Activated naive CD4-positive, alpha-beta T cell treated with Interleukin-2 at 50 U/mL for 16 hours (primary cell): ENCODE data around the gene MYRF.
A peak's percentile ranks its signal among the peaks of the same experiment; 100 is the strongest.

ENCODE experiments used
- DNase-seq: peaks from one replicate; pipeline ENCODE4 v3.0.0-alpha.2; 2020

MYRF gene

DNA sequence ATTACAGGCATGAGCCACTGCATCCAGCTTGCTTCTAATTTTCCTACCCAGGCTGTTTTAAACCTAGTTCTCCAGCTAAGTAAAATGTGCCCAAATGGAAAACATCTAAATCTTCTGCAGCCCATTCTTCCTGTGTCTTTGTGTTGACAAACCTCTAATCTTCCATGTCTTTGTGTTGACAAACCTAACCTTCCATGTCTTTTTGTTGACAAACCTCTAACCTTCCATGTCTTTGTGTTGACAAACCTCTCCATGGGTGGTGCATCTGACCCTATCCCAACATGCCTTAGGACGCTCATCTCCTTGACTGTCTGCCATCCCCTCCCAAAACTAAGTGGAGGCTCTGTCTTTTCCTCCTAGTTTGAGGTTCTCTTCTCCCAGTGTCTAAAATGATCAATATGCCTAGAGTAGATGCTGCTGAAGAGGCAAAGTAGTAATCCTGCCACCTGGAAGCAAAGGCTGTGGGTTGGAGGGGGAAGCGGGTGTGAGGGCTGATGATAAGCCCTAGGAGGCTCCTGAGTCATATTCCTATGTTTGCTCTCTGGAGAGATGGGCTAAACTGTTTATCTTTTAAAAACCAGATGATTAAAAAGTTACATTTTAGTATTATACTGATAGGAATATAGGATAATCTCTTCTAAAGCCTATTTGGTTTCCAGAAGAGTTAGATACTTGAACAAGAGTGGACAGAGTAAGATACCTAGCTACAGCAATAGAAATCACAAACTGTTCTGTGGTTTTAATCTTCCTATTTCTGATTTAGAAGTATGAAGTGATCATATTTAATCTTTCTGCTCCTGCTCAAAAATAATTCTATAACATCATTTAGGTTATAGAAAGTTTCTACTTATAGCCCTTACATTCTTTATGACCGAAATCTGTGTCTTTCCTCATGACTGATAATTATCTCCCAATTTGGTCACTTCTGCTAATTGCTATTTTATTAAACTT lies 48.2 kb downstream of the MYRF start:
- no peak for DNase-seq

DNA sequence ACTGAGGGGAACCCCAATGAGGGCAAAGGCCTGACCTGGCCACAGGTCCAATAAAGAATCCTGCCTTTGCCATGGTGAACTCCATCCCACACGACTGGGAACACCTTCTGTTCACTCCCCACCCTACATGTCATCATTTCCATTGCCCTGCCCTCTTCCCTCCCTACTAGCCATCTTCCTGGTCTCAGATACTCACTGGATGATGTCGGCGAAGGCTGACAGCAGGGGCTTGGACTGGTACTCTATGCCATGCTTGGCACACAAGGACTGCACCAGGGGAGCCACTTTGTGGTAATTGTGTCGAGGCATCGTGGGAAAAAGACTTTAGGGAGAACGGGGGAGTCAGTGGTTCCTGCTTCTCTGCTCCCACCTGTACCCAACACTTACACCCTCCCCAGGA lies 50.2 kb downstream of the MYRF start:
- DNase-seq = no peak

DNA sequence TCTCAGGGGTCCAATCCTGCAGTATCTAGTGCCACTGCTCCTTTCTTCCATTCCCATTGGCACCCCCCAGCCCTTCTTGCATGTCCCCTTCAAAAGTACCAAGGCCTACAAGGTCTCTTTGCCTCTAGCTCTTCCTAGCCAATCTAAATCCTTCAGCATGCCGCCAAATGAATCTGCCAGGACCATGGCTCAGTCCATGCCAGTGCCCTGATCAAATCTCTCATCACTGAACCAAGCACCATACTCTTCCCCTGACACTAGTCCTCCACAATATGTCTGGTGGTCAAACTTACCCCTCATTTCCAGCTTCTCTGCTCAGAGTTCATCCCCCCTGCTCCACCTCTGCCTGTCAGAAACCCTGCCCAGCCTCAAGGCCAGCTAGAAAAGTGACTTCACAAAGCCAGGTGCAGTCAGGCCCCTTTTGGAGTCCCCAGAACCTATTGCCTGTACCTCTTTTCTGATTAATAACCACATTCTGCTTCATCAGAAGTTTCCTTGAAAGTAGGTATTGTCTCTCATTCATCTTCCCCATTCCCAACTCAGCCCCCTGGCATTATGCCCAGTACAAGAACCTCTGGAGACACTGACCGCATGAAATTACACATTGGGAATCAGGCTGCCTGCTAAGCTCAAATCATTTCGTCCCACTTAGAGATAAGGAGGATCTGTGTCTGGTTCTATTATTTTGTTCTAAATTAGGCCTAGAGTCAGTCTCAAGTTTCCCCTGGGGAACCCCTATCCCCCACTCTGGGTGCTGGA lies 51.6 kb downstream of the MYRF start:
- DNase-seq = no peak

DNA sequence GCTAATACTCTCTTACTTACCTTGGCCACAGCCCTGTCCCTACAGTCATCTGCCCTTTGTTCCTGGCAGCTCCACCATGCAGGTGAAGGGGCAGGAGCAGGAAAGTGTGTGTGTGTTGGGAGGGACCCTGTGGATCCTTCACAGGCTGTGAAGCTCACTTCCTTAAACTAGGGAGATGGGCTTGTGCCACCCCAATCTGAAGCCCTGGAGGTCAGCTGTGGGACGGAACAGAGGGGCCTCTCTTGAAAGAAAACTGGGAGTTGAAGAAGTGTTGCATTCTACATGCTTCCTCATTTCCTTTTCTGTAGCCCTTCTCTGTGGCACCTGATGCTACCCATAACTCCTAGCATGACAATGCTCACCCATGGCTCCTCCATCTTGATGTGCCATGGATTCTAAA lies 52.7 kb downstream of the MYRF start:
- DNase-seq = no peak

DNA sequence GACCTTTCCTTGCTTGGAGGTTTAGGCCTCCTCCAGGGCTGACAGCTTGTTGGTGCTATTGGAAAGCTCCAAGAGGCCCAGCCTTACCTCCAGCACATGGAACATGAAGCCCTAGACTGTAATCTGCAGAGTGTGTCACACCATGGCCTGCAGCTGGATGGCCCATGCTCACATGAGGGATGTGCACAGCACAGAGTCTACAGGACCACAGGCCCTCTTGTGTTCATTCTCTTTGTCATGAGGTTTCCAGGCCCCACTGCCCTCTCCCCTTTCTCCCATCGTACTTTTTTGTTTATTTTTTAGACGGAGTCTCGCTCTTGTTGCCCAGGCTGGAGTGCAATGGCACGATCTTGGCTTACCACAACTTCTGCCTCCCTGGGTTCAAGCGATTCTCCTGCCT lies 54.3 kb downstream of the MYRF start:
- DNase-seq = no peak

DNA sequence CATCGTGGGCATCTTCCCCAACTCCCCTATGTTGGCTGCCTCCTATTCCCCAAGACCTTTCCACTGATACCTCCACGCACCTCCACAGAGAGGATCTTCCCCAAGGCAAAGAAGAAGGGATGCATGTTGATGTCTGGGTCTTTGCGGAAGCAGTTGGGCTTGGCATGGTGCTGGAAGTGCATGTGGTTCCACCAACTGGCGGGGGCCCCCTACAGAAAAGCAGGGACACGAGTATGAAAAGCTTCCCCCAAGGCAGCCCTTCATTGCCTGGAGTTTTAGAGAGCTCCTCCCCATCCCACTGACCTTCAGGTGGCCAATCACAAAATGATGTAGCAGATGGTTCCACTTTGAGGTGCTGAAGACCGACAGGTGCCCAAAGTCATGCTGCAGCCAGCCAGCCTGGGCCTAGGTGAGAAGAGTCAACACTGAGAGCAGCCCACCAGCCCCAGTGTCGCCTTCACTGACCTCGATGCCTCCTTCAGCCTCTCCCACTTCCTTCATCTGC lies 58.3 kb downstream of the MYRF start:
- no peak for DNase-seq

DNA sequence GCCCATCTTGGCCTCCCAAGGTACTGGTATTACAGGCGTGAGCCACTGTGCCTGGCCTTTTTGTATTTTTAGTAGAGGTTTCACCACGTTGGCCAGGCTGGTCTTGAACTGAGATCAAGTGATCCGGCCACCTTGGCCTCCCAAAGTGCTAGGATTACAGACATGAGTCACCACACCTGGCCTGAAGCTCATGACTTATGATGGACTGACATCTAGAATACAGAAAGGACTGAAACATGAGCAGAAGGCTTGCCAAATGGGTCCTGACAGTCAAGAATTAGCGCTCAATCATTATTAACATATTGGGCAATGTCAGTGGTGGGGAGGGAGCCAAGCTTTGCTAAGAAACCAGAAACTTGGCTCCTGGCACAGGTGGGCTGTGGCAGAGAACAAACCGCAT lies 59.4 kb downstream of the MYRF start:
- no peak for DNase-seq

DNA sequence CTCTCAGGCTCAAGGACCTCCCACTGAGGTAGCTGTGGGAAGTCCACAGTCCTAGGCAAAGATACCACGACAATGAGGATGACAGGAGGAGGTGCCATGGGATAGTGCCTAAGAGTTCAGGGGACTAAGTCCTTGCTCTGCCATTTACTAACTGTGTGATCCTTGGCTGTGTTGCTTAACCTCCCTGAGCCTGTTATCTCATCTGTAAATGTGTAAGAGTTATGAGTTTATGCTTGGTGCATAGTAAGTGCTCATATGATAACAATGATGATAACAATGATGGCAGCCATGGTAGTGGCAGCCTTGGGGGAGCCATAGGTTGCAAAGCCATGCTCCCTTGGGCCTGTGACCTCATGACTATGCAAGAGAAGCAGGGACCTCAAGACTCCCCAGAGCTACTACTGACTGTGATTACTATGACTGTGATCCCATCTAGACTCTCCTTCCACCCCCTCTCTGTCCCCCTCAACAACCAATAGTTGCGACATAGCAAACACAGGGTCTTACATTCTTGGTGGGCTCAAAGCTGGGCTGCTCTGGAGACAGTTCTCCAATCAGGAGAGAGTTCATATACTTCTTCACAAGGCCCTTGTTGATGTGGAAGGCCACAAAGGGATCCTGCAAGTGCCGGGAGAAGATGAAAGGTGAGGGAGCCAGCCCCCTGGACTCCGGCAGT lies 60.4 kb downstream of the MYRF start:
- DNase-seq = no peak

DNA sequence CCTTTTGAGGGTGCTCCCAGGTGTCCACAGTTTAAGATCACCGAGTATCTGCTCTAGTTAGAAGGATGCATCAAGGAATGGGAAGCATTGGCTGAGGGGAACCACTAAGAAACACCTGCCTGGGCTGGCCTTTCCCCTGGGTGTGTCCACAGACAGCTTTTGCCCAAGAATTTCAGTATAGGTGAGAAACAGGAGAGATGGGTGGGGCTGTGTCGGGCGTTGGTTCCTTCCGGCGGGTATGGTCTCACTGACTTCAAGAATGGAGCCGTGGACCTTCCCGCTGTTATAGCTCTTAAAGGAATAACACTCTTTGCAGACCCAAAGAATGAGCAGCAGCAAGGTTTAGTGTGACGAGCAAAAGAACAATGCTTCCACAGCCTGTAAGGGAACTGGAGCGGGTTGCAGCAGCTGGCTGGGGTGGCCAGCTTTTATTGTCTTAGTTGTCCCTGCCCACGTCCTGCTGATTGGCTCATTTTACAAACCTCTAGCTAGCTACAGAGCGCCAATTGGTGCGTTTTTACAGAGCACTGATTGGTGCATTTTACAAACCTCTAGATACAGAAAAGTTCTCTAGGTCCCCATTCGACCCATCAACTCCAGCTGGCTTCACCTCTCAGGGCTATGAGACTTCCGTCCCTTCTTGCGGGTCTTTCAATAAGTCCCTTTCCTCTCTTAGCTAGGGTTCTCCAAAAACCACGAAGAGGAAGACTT lies 62.0 kb downstream of the MYRF start:
- no peak for DNase-seq

DNA sequence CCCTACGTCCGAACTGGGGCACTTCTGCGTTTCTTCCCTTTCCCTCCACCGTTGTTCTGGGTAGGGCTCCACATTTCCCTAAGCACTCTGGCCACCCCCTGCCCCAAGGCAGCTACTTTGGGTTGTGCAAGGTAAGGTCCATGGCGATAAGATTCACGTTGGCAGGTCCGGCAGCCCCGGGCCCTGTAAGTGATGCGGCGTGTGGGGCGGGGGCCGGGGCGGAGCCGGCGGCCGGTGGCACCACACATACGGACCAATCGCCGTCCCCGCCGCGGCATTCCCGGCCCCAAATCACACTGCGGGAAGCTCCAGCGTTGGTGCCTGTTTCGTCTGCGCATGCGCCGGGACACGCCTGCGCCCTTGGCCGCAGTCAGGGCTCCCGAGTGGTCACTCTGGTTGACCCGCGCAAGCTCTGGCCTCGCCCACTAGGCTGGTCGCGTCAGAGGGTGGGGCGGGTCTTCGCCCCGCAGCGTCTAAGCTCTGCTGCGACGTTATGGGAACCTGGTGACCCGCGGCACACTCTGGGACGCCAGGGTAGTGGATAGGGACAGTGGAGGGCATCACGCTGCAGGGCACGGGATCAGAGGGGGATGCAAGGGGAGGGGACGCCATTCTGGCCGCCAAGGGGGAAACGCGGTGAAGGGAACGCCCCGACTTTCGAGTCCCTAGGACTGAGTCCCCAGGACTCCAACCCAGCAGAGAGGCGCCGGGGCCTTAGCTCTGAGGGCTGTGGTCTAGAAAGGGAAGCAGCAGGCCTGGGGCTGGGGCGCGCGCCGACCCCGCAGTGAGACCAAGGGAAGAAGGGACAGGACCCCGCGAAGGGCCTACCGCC lies 62.7 kb downstream of the MYRF start:
- DNase-seq = peak; percentile 33

DNA sequence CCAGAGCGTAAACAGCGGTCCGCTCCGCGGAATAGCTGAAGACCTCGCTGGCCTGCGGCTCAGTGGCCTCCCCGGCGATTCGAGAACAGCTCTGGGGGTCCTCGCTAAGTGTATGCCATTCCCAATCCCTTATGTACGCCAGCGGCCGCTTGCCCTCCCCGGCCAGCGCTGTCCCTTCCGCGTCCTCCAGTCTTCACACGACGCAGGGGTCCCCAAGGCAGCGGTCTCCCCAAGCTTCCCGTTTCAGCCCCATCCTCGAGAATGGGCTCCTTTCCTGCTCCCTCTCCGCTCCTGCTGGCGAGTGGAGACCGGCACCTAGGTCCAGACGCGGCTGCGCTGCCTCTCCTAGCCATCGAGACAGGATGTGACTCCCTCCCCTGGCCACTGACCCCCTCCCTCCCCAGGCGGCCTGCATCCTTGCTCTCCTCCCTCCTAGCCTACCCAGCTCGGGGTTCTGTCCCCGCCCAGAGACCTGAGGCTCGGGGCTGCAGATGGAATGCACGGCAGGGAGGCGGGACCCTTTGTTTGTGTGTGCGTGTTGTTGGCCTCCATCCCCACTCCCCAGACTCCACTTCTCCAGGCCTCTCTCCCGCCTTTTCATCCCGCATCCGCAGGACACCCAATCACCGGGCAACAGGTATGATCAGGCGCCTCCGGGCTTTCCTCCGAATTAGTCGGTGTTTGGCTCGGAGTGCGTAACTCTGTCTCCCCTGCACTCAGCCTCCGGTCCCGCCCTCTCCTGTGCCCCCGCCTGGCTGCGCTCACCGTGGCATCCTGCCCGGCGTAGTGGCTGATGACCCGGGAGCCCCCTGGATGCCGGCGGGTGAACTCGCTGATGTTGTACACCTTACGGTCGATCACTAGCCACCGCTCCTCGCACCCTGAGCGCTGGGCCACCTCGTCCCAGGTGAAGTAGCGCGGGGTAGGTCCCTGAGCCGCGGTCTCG lies 63.6 kb downstream of the MYRF start:
- peak; percentile 63 for DNase-seq

DNA sequence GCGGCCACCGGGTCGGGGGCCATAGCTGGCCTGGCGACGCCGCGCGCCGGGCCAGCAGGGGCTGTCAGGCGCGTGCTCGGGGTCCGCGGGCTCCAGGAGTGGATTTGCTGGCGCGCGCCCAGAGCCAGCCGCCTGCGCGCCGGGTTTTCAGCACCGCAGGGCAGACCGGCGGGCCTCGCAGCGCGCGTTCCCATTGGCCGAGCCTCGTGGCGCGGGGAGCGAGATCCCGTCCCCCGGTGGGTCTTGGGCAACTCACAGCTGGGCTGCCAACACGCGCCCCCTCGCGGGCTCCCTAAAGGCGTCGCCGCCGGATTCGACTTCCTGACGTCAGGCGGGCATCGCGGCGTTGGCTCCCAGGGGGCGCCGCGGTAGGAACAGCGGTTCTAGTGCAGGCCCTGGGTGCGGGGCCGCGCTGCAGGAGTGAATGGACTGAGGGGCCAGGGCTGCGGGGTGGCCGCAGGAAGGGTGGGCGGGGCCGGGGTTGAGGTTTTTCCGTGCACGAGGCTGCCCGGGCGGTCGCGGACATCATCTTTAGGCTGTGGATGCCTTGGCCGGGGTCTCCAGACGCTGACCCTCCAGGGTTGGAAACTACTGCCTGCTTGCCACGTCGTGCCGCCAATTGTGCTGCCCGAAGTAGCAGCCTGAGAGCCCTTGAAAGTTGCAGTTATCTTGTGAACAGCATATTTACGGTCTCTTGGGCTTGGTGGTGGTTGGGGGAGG lies 64.5 kb downstream of the MYRF start, which contains the start of gene FADS1:
Gene FADS1, minus strand, starts transcription at position 268 of the 720 bp plus-strand sequence. Its CDS starts 74 bp downstream, at position 194.
- peak; percentile 74 for DNase-seq

DNA sequence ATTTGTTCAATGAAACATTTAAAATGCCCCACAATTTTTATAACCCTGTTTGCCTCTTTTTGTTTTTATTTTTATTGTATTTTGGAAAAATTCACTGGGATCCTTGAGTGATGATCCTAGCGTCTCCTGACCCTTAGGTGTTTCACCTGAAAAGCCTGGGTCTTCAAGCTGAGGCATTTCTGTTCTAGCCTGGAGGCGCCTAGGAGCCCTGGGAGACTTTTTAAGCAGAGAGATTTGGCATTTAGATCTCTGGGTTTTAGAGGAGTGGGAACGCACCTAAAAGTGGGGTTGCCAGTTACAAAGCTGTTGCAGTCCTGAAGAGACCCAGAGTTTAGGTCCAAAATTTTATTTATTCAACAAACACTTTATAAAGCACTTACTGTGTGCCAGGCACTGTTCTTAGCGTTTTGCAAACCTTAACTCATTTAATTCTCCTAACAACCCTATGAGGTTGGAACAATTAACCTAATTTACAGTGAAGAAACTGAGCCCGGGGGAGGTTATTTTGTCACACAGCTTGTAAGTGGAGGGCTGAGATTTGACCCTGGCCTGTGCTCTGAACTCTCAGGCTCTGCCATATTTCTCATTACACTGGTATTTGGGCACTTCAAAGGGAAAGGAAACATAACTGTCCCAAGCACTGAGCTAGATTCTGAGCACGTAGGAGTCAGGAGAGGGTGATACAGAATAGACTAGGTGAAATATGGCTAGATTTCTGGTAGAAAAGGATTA lies 65.2 kb downstream of the MYRF start:
- no peak for DNase-seq

DNA sequence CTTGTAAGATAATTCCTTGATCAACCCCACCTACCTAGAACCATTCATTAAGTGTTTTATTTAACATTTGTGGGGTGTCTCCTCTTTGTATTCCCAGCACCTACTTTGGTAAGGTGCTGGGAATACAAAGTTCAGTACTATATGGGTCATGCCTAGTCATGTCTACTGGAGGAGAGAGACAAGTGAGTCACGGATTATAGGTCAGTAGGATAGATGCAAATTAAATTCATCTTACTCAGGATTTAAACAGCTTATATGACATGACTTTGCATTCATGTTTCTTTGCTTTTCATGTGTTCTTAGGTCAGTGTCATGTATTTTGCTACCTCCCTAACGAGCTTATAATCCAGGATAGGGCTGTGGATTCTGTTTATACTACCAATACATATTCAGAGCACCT lies 67.7 kb downstream of the MYRF start:
- no peak for DNase-seq

DNA sequence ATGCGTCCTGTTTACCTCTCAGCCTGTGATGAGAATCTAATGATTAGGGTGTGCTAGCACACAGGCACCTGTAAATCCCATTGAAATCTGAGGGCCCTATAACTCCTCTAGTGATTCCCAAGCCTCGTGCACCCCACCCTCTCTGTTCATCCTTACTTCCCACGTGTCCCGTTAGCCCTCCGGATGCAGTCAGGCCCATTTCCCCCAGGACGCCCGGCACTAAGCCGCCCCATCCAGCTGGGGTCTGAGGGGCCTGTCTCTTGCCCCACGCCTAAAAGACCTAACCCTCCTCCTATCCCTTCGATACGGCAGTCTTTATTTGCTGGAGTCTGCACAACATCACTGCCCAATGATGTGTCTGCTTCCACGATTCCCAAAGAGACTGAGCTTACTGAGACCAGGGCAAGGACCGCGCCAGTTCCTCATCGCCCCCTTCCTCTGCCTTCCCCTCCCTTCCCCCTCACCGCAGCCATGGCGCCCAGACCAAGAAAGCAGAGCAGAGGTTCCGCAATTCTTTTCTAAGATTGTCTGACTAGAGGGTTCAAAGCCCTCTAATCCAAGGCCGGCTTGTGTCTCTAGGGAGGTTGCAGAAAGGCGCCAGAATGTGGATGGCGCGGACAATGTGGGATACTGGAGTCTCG lies 74.6 kb downstream of the MYRF start:
- no peak for DNase-seq

DNA sequence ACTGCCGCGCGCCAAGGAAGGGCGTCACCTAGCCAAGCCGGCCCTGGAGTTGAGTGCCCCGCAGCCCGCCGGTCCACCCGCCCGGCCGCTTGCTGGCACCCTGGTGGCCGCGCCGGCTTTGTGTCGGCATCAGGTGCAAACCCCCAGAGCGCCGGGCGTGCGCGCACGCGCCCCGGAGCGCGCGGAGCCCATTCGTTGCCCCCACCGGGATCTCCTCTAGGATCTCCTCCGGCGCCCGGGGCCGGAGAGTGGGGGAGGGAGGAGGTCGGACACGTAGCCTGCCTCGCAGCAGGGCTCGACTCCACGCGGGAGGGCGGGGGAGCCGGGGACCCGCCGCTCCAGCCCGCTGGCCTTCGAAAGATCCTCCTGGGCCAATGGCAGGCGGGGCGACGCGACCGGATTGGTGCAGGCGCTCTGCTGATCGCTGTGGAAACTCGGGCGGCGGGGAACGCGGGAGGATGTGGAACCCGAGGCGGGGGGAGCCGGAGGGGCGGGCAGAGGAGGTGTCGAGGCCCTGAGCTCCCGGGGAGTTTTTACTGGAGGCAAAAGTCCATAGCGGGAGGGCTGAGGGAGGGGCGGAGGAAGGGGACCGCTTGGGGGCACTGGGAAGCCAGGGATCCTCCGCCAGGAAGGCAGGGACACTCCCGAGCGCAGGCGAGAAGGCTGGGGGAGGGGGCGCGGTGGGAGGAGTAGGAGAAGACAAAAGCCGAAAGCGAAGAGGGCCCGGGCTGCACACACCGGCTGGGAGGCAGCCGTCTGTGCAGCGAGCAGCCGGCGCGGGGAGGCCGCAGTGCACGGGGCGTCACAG lies 75.3 kb downstream of the MYRF start, which contains the start of gene FADS2:
Gene FADS2, plus strand, starts transcription at position 730 of the 808 bp plus-strand sequence. CDS start 91 bp downstream, outside the sequence.
- peak; percentile 58 for DNase-seq

DNA sequence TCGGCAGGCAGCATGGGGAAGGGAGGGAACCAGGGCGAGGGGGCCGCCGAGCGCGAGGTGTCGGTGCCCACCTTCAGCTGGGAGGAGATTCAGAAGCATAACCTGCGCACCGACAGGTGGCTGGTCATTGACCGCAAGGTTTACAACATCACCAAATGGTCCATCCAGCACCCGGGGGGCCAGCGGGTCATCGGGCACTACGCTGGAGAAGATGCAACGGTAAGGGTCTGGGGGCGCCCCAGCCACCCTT lies 75.9 kb downstream of the MYRF start:
- DNase-seq = no peak
